Vagina (tissue), 2 donors: ENCODE data around the gene CALN1. TPM values are rescaled to one million over a fixed set of nuclear protein-coding genes. Genes with fewer than 3 reads are reported as not detected.
"Not testable (repeated sequence)": the region's sequence is repeated elsewhere in the genome, so short reads cannot be mapped to it uniquely, and the experiment has no call there.

Experiments used
- DNase-seq, 2 donors: peaks; one replicate each; pipeline ENCODE4 v3.0.0-alpha.2; 2017; ENCODE audit errors: extremely low spot score in 2 of 2
- H3K27ac ChIP-seq: fragments of 200-600 bp; sonication (generic); one replicate; pipeline ENCODE4 v1.5.1; 2019
- H3K27me3 ChIP-seq: fragments of 200-600 bp; sonication (generic); one replicate; pipeline ENCODE4 v1.5.1; 2019
- H3K36me3 ChIP-seq, 2 donors: fragments of 200-600 bp; sonication (generic); one replicate each; pipeline ENCODE4 v1.5.1; 2017 to 2019
- H3K4me1 ChIP-seq: fragments of 200-600 bp; sonication (generic); one replicate; pipeline ENCODE4 v1.5.1; 2019
- H3K4me3 ChIP-seq, 2 donors: fragments of 200-600 bp; sonication (generic); 1 replicate in 1 of 2; 2 replicates in 1 of 2; pipeline ENCODE4 v1.5.1; 2016 to 2019
- H3K9me3 ChIP-seq: fragments of 200-600 bp; sonication (generic); one replicate; pipeline ENCODE4 v1.5.1; 2019
- POLR2A ChIP-seq, 2 donors: fragments of 450-650 bp; IDR thresholded peaks; one replicate each; pipeline ENCODE4 v1.6.1; 2017; ENCODE audit warnings: antibody characterized with exemption in 2 of 2, mild to moderate bottlenecking in 2 of 2, moderate library complexity in 2 of 2
- POLR2AphosphoS5 ChIP-seq, 2 donors: sonication (generic); formaldehyde crosslinking; IDR thresholded peaks; one replicate each; pipeline ENCODE4 v1.9.0; 2017; ENCODE audit warnings: antibody characterized with exemption in 2 of 2, mild to moderate bottlenecking in 2 of 2, low read depth in 1 of 2; ENCODE audit not compliant: insufficient read depth in 1 of 2
- intact Hi-C: fragments of 100-400 bp; cut with DNase I; formaldehyde crosslinking; loops from one replicate; pipeline ENCODE4 v1.15.1; 2023
- total RNA-seq: library from RNA; depleted of rRNA; stranded (reverse); fragments of >200 nt; gene quantifications from one replicate; pipeline ENCODE4 v1.2.3, GENCODE V29; 2016
- TF ChIP-seq, protein P1 (sequence below), 3 experiments: fragments of 450-650 bp in 2 of 3; fragments of 200-600 bp in 1 of 3; sonication (generic) in 1 of 3; IDR thresholded peaks; one replicate each; pipeline ENCODE4 v1.5.1; 2017 to 2019; ENCODE audit warnings: antibody characterized with exemption in 3 of 3, mild to moderate bottlenecking in 2 of 3, moderate library complexity in 2 of 3

Gene CALN1
- total RNA-seq, 1 donor from 2014 or later = 6.9 TPM

DNA sequence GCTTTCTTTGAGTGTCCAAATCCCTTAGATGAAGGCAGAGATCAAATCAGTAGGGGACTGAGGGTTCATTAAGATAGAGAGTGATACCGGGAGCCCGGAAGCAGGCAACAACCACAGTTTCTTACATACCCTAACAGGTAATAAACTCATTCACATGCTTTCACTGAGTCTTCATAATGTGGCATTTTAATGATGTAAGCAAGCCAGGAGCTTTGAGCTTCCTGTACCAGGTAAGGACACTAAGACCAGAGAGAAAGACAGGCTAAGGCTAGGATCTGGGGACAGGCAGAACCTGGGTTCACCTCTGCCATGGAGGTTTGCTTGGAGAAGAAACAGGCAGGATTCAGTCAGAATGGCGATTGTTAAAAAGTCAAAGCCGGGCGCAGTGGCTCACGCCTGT, 661.8 kb downstream of the CALN1 start:
- Histone ChIP-seq H3K9me3 (no peaks in the 10 kb centered on the region), H3K4me3 (no peak overlapping the region), H3K36me3 (no peaks in the 10 kb centered on the region), H3K4me1 (peaks cover 5% of the 10 kb centered on the region), H3K27me3 (no peaks in the 10 kb centered on the region), H3K27ac (no peak overlapping the region)
- intact Hi-C loops = no loop called here
- TF ChIP-seq POLR2AphosphoS5 (IDR thresholded peaks at IDR 0.05; ENCODE audit: insufficient read depth in 1 of 2, low read depth in 1 of 2) (no peak), POLR2A (IDR thresholded peaks at IDR 0.05) (no peak)
- TF ChIP-seq, protein P1, sequence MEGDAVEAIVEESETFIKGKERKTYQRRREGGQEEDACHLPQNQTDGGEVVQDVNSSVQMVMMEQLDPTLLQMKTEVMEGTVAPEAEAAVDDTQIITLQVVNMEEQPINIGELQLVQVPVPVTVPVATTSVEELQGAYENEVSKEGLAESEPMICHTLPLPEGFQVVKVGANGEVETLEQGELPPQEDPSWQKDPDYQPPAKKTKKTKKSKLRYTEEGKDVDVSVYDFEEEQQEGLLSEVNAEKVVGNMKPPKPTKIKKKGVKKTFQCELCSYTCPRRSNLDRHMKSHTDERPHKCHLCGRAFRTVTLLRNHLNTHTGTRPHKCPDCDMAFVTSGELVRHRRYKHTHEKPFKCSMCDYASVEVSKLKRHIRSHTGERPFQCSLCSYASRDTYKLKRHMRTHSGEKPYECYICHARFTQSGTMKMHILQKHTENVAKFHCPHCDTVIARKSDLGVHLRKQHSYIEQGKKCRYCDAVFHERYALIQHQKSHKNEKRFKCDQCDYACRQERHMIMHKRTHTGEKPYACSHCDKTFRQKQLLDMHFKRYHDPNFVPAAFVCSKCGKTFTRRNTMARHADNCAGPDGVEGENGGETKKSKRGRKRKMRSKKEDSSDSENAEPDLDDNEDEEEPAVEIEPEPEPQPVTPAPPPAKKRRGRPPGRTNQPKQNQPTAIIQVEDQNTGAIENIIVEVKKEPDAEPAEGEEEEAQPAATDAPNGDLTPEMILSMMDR (IDR thresholded peaks at IDR 0.05) = no peak
- DNase-seq = no peak

DNA sequence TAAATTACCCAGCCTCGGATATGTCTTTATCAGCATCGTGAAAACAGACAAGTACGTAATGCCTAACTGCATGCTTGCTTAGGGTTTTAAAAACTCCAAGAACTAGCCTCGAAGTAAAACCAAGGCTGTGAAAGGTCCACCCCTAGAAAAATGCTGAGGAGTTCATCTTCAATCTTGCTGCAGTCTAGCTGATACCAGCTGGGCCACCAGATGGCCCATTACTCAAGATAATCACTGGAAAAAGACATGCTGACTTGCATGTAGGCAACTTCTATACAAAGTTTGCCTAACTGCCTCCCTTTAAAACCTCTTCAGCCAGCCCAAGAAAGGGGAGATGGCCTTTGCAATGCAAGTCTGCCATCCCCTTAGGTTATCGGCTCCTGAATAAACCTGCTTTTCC, 666.1 kb downstream of the CALN1 start:
- Histone ChIP-seq H3K4me3 (no peak overlapping the region), H3K9me3 (no peaks in the 10 kb centered on the region), H3K36me3 (no peaks in the 10 kb centered on the region), H3K4me1 (no peaks in the 10 kb centered on the region), H3K27ac (no peak overlapping the region), H3K27me3 (no peaks in the 10 kb centered on the region)
- intact Hi-C loops = no loop called here
- TF ChIP-seq, protein P1 (IDR thresholded peaks at IDR 0.05) = no peak
- TF ChIP-seq POLR2AphosphoS5 (IDR thresholded peaks at IDR 0.05; ENCODE audit: insufficient read depth in 1 of 2, low read depth in 1 of 2) (no peak), POLR2A (IDR thresholded peaks at IDR 0.05) (no peak)
- DNase-seq = no peak

DNA sequence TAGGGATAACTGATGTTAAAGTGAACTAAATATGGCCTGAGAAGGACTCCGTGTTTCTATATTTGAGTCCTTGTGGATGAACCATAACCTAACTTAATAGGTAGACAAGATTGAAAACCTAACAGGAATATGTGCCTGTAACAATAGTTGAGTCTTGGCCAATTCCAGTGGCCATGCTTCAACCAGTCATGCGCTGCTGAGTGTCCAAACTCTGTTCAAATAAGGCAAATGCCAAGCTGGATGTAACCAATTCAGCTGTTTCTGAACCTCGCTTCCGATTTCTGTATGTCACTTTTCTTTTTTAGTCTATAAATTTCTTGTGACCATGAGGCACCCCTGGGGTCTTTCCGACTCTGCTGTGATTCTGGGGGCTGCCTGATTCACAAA, 672.0 kb downstream of the CALN1 start:
- no peak overlapping the region for H3K4me3 ChIP-seq
- H3K36me3 ChIP-seq = no peaks in the 10 kb centered on the region
- H3K4me1 ChIP-seq = no peaks in the 10 kb centered on the region
- H3K27ac ChIP-seq = no peak overlapping the region
- H3K27me3 ChIP-seq = no peaks in the 10 kb centered on the region
- no peaks in the 10 kb centered on the region for H3K9me3 ChIP-seq
- intact Hi-C loops = no loop called here
- TF ChIP-seq POLR2A (IDR thresholded peaks at IDR 0.05) = no peak
- TF ChIP-seq, protein P1 (IDR thresholded peaks at IDR 0.05) = no peak
- no peak for TF ChIP-seq POLR2AphosphoS5 (IDR thresholded peaks at IDR 0.05; ENCODE audit: insufficient read depth in 1 of 2, low read depth in 1 of 2)
- no peak for DNase-seq

DNA sequence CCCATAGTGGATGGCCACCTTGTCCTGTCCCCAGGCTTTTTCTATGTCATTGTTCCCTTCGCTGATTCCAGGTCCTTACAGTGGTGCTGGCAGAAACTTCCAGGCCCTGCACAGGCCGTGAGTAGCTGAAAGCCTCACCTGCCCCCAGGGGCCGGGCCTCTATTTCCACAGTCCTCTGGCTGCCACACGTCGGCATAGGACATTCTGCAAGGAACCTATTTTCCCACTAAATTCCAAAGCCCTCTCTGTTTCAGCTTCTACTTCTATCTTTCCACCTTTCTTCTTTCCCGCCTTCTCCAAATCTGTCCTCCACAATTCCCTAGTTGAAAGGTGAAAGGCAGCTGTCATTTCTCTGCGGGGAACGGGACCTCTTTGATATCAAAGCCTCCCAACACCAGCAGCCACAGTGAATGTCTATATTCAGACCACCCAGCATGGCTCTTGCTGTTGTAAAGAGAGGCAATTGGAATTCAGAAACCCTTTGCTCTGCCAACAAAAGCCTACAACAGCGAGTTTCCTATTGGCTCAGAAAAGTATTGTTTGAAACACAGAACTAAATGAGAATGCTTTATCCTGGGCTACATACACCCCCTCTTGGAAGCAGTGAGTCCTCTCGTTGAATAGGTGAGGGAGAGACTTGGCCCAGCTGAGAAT, 672.5 kb downstream of the CALN1 start:
- intact Hi-C loops = loop anchor here (10.0 kb wide), 2 partner anchors 885 to 915 kb away; no protein-coding TSS in a partner anchor
- Histone ChIP-seq H3K4me3 (no peak overlapping the region), H3K4me1 (no peaks in the 10 kb centered on the region), H3K36me3 (no peaks in the 10 kb centered on the region), H3K27me3 (no peaks in the 10 kb centered on the region), H3K27ac (no peak overlapping the region), H3K9me3 (no peaks in the 10 kb centered on the region)
- no peak for TF ChIP-seq POLR2AphosphoS5 (IDR thresholded peaks at IDR 0.05; ENCODE audit: insufficient read depth in 1 of 2, low read depth in 1 of 2)
- TF ChIP-seq, protein P1 (IDR thresholded peaks at IDR 0.05) = no peak
- no peak for TF ChIP-seq POLR2A (IDR thresholded peaks at IDR 0.05)
- no peak for DNase-seq

DNA sequence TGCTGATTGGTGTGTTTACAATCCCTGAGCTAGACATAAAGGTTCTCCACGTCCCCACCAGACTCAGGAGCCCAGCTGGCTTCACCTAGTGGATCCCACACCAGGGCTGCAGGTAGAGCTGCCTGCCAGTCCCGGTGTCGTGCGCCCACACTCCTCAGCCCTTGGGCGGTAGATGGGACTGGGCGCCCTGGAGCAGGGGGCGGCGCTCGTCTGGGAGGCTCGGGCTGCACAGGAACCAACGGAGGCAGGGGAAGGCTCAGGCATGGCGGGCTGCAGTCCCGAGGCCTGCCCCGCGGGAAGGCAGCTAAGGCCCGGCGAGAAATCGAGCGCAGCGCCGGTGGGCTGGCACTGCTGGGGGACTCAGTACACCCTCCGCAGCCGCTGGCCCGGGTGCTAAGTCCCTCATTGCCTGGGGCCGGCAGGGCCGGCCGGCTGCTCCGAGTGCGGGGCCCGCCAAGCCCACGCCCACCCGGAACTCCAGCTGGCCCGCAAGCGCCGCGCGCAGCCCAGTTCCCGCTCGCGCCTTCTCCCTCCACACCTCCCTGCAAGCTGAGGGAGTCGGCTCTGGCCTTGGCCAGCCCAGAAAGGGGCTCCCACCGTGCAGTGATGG, 674.1 kb downstream of the CALN1 start:
- H3K4me3 ChIP-seq, H3K4me1 ChIP-seq, H3K27me3 ChIP-seq, H3K9me3 ChIP-seq, H3K36me3 ChIP-seq, H3K27ac ChIP-seq: not testable (repeated sequence)
- intact Hi-C loops = loop anchor here (10.0 kb wide), 2 partner anchors 883 to 913 kb away; no protein-coding TSS in a partner anchor
- DNase-seq = peak in 1 of 2 donors; percentile 16
